ENCODE results near the gene ZFP2. TPM values are rescaled to one million over a fixed set of nuclear protein-coding genes. Genes with fewer than 3 reads are reported as not detected.

The ZFP2 gene
- total RNA-seq, 2 experiments from 2014 or later, result 0.36 to 0.49 TPM

DNA sequence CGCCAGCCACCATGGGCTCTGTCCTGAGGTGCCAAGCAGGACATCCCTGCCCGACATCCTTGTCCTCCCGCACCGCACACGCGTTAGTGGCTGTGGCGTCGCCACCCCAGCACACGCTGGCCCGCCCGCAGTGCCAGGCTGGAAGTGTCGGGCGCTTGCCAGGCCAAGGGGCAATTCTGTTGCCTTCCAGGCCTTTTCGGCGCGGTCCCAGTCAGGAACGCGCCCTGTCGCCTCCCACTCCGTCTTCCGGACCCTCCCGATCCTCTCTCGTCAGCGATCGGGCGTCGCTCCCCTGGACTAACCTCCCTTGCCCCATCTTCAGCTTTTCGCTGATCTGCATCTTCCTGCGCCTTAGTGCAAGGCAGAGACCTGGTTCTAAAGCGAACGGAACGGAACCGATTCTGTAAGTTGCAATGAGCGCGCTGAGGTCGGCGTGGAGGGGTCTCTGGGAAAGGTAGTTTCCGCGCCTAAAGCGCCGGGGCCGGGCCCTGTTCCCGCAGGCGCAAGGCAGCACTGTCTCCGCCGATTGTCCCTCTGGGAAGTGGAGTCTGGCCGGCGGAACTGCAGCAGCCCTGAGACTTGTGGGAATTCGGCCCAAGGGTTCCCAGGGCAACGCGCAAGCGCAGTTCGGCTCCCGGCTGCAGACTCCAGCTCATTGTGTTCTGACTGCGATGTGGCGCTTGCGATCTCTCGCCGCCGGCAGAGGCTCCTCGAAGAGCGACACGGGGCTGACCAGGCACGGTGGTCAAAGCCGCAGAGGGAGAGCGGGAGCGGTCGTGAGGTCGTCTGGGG, 45.1 kb downstream of the ZFP2 start, which contains the start of gene ZNF454:
Gene ZNF454 (plus strand): TSS at position 630 of the 792 bp plus-strand sequence. CDS start 1,594 bp downstream, outside the sequence.
- DNase-seq (no peak), ATAC-seq (ENCODE audit: poor library complexity) (no peak)
- H3K27me3 ChIP-seq (ENCODE audit: control insufficient read depth in 1 of 2, insufficient read depth in 2 of 2, low read length in 2 of 2), result peaks cover 30 to 31% of the 10 kb centered on the region in 2 experiments
- no peaks in the 10 kb centered on the region for H3K36me3 ChIP-seq (ENCODE audit: insufficient read depth, low read length)
- H3K9me3 ChIP-seq (ENCODE audit: control insufficient read depth in 1 of 2, insufficient read depth in 1 of 2, low read length in 2 of 2), result peaks cover 77 to 78% of the 10 kb centered on the region in 2 experiments
- Mint-ChIP-seq H3K9me3 (peaks cover 44% of the 10 kb centered on the region), H3K4me3 (no peak within 1 kb of the TSS), H3K27me3 (peaks cover 52% of the 10 kb centered on the region), H3K27ac (no peak within 1 kb of the TSS), H3K4me1 (ENCODE audit: low read depth) (no peaks in the 10 kb centered on the region), H3K36me3 (ENCODE audit: low read depth) (peaks cover 66% of the 10 kb centered on the region)
- ChIA-PET POLR2A (no interaction called here), CTCF (no interaction called here)
- TF ChIP-seq, protein P1, sequence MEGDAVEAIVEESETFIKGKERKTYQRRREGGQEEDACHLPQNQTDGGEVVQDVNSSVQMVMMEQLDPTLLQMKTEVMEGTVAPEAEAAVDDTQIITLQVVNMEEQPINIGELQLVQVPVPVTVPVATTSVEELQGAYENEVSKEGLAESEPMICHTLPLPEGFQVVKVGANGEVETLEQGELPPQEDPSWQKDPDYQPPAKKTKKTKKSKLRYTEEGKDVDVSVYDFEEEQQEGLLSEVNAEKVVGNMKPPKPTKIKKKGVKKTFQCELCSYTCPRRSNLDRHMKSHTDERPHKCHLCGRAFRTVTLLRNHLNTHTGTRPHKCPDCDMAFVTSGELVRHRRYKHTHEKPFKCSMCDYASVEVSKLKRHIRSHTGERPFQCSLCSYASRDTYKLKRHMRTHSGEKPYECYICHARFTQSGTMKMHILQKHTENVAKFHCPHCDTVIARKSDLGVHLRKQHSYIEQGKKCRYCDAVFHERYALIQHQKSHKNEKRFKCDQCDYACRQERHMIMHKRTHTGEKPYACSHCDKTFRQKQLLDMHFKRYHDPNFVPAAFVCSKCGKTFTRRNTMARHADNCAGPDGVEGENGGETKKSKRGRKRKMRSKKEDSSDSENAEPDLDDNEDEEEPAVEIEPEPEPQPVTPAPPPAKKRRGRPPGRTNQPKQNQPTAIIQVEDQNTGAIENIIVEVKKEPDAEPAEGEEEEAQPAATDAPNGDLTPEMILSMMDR (IDR thresholded peaks at IDR 0.05), result no peak
- no peak within 1 kb of the TSS for H3K4me3 ChIP-seq (ENCODE audit: low read length)
- intact Hi-C loops (cut with DNase I, micrococcal nuclease), result no loop called here
- no peak within 1 kb of the TSS for H3K27ac ChIP-seq (ENCODE audit: low read depth in 1 of 2, low read length in 2 of 2)
- H3K4me1 ChIP-seq (ENCODE audit: insufficient read depth, low read length), result no peaks in the 10 kb centered on the region

DNA sequence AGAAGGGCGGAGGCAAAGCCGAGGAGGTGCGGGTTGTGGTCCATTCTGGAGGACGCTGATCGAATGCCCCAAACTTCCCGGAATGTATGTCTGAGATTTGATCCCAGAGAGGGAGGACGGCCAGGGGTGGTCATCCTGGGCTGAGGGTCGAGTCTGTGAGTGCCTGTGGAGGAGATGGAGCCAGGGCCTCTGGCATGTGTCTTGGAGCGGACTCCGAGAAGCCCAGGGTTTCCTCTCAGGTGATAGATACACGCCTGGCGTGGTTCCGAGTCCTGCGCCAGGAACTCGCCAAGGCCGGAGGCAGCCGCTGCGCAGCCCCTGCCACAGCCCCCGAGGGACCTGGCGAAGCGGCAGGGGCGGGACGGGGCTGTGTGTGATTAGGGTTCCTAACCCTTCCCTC, 45.6 kb downstream of the ZFP2 start:
- ChIA-PET POLR2A (no interaction called here), CTCF (no interaction called here)
- Mint-ChIP-seq H3K36me3 (ENCODE audit: low read depth) (peaks cover 60% of the 10 kb centered on the region), H3K27ac (no peak overlapping the region), H3K9me3 (peaks cover 45% of the 10 kb centered on the region), H3K4me3 (no peak overlapping the region), H3K27me3 (peaks cover 52% of the 10 kb centered on the region), H3K4me1 (ENCODE audit: low read depth) (no peaks in the 10 kb centered on the region)
- intact Hi-C loops (cut with DNase I, micrococcal nuclease), result no loop called here
- Histone ChIP-seq H3K9me3 (ENCODE audit: control insufficient read depth in 1 of 2, insufficient read depth in 1 of 2, low read length in 2 of 2) (peaks cover 76 to 81% of the 10 kb centered on the region in 2 experiments), H3K27me3 (ENCODE audit: control insufficient read depth in 1 of 2, insufficient read depth in 2 of 2, low read length in 2 of 2) (peaks cover 30 to 31% of the 10 kb centered on the region in 2 experiments), H3K27ac (ENCODE audit: low read depth in 1 of 2, low read length in 2 of 2) (no peak overlapping the region), H3K4me3 (ENCODE audit: low read length) (no peak overlapping the region), H3K4me1 (ENCODE audit: insufficient read depth, low read length) (no peaks in the 10 kb centered on the region), H3K36me3 (ENCODE audit: insufficient read depth, low read length) (no peaks in the 10 kb centered on the region)
- ATAC-seq (ENCODE audit: poor library complexity) (no peak), DNase-seq (no peak)
- TF ChIP-seq, protein P1 (IDR thresholded peaks at IDR 0.05), result no peak

DNA sequence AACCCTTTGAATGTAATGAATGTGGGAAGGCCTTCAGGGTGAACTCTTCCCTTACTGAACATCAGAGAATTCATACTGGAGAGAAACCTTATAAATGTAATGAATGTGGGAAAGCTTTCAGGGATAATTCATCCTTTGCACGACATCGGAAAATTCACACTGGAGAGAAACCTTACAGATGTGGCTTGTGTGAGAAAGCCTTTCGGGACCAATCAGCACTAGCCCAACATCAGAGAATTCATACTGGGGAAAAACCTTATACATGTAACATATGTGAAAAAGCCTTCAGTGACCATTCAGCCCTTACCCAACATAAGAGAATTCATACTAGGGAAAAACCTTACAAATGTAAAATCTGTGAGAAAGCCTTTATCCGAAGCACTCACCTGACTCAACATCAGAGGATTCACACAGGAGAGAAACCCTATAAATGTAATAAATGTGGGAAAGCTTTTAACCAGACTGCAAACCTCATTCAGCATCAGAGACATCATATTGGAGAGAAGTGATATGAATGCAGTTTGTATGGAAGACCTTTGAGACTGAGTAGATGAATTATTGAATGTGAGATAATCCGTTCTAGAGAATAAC, 69.8 kb downstream of the ZFP2 start:
- Histone ChIP-seq H3K9me3 (ENCODE audit: control insufficient read depth in 1 of 2, insufficient read depth in 1 of 2, low read length in 2 of 2) (peaks cover 68 to 76% of the 10 kb centered on the region in 2 experiments), H3K27ac (ENCODE audit: low read depth in 1 of 2, low read length in 2 of 2) (no peak overlapping the region), H3K4me1 (ENCODE audit: insufficient read depth, low read length) (no peaks in the 10 kb centered on the region), H3K27me3 (ENCODE audit: control insufficient read depth in 1 of 2, insufficient read depth in 2 of 2, low read length in 2 of 2) (no peaks in the 10 kb centered on the region), H3K4me3 (ENCODE audit: low read length) (no peak overlapping the region), H3K36me3 (ENCODE audit: insufficient read depth, low read length) (no peaks in the 10 kb centered on the region)
- ChIA-PET POLR2A (no interaction called here), CTCF (no interaction called here)
- DNase-seq (no peak), ATAC-seq (ENCODE audit: poor library complexity) (no peak)
- TF ChIP-seq, protein P1 (IDR thresholded peaks at IDR 0.05), result no peak
- Mint-ChIP-seq H3K9me3 (peaks cover 35% of the 10 kb centered on the region), H3K27me3 (no peaks in the 10 kb centered on the region), H3K36me3 (ENCODE audit: low read depth) (peaks cover 62% of the 10 kb centered on the region), H3K4me3 (no peak overlapping the region), H3K4me1 (ENCODE audit: low read depth) (no peaks in the 10 kb centered on the region), H3K27ac (no peak overlapping the region)
- intact Hi-C loops (cut with DNase I, micrococcal nuclease), result no loop called here
